Activated B cell treated with CpG ODN at 0.5 μM for 24 hours (primary cell): Measurements from ENCODE around the gene ADAM33. TPM values are rescaled to one million over a fixed set of nuclear protein-coding genes. Genes with fewer than 3 reads are reported as not detected.

ENCODE experiments used
- ATAC-seq: fragments of 200-7000 bp; cut with Tn5 transposase; one replicate; pipeline ENCODE4 v1.10.0; 2021; ENCODE audit warnings: low read depth, mild to moderate bottlenecking, moderate library complexity
- CTCF ChIA-PET: fragments of 350-600 bp; sonication (Branson Sonifier 250); formaldehyde crosslinking; loops from one replicate; lab custom pipeline; 2021; ENCODE audit warnings: antibody characterized with exemption; lab: Charles Lee
- POLR2A ChIA-PET: fragments of 350-600 bp; sonication (Branson Sonifier 250); formaldehyde crosslinking; loops from one replicate; lab custom pipeline; 2021; ENCODE audit warnings: antibody characterized with exemption; lab: Charles Lee
- DNase-seq: peaks from one replicate; pipeline ENCODE4 v3.0.0; 2022
- H3K27ac Mint-ChIP-seq: one replicate; pipeline ENCODE4 v1.8.0; 2020; ENCODE audit warnings: mixed read lengths
- H3K27me3 Mint-ChIP-seq: one replicate; pipeline ENCODE4 v1.8.0; 2021; ENCODE audit warnings: mixed read lengths
- H3K36me3 Mint-ChIP-seq: one replicate; pipeline ENCODE4 v1.8.0; 2021; ENCODE audit warnings: low read depth, mixed read lengths
- H3K4me1 Mint-ChIP-seq: one replicate; pipeline ENCODE4 v1.8.0; 2021; ENCODE audit warnings: mixed read lengths
- H3K4me3 Mint-ChIP-seq: one replicate; pipeline ENCODE4 v1.8.0; 2020; ENCODE audit warnings: mild to moderate bottlenecking, mixed read lengths
- H3K9me3 Mint-ChIP-seq: one replicate; pipeline ENCODE4 v1.8.0; 2020; ENCODE audit warnings: mixed read lengths
- CTCF ChIP-seq: fragments of 200-600 bp; IDR thresholded peaks from one replicate; pipeline ENCODE4 v1.8.0; 2022; ENCODE audit warnings: antibody characterized with exemption, mild to moderate bottlenecking
- intact Hi-C: fragments of 100-400 bp; cut with micrococcal nuclease; formaldehyde crosslinking; loops from one replicate; pipeline ENCODE4 v1.15.1; 2024
- total RNA-seq: library from RNA; stranded (reverse); gene quantifications from 2 replicates; pipeline ENCODE4 v1.2.3, GENCODE V29; 2022

The ADAM33 gene
- total RNA-seq, 1 donor from 2014 or later: not detected

- Mint-ChIP-seq H3K36me3 (peaks cover 24% of the 10 kb centered on the region), H3K4me1 (no peaks in the 10 kb centered on the region), H3K4me3 (no peak overlapping the region), H3K27me3 (no peaks in the 10 kb centered on the region), H3K9me3 (no peaks in the 10 kb centered on the region), H3K27ac (no peak overlapping the region)
- POLR2A ChIA-PET: no interaction called here
- no peak for TF ChIP-seq CTCF
- CTCF ChIA-PET: no interaction called here
- DNase-seq (no peak), ATAC-seq (no peak)
- intact Hi-C loops: no loop called here
These were observed 46.5 kb downstream of the ADAM33 start for GRCh38 chr20:3635346-3635745.

- H3K4me3 Mint-ChIP-seq: no peak overlapping the region
- ChIA-PET CTCF (no interaction called here), POLR2A (no interaction called here)
- intact Hi-C loops: no loop called here
- no peak overlapping the region for H3K27ac Mint-ChIP-seq
- H3K4me1 Mint-ChIP-seq: no peaks in the 10 kb centered on the region
- H3K27me3 Mint-ChIP-seq: no peaks in the 10 kb centered on the region
- H3K36me3 Mint-ChIP-seq: peaks cover 25% of the 10 kb centered on the region
- DNase-seq: no peak
- ATAC-seq: no peak
- H3K9me3 Mint-ChIP-seq: no peaks in the 10 kb centered on the region
- no peak for TF ChIP-seq CTCF
These were observed 47.8 kb downstream of the ADAM33 start for GRCh38 chr20:3633913-3634478.

- H3K4me3 Mint-ChIP-seq: no peak overlapping the region
- intact Hi-C loops: no loop called here
- no peak overlapping the region for H3K27ac Mint-ChIP-seq
- no peaks in the 10 kb centered on the region for H3K9me3 Mint-ChIP-seq
- DNase-seq: no peak
- no peak for ATAC-seq
- H3K4me1 Mint-ChIP-seq: no peaks in the 10 kb centered on the region
- no peaks in the 10 kb centered on the region for H3K27me3 Mint-ChIP-seq
- POLR2A ChIA-PET: no interaction called here
- TF ChIP-seq CTCF: no peak
- H3K36me3 Mint-ChIP-seq: peaks cover 27% of the 10 kb centered on the region
- CTCF ChIA-PET: no interaction called here
These were observed 49.4 kb downstream of the ADAM33 start for GRCh38 chr20:3632311-3633004.

- H3K36me3 Mint-ChIP-seq: peaks cover 32% of the 10 kb centered on the region
- no peak for ATAC-seq
- DNase-seq: no peak
- POLR2A ChIA-PET: no interaction called here
- no peak for TF ChIP-seq CTCF
- intact Hi-C loops: no loop called here
- no peak overlapping the region for H3K4me3 Mint-ChIP-seq
- no peaks in the 10 kb centered on the region for H3K4me1 Mint-ChIP-seq
- CTCF ChIA-PET: no interaction called here
- no peaks in the 10 kb centered on the region for H3K27me3 Mint-ChIP-seq
- no peak overlapping the region for H3K27ac Mint-ChIP-seq
- H3K9me3 Mint-ChIP-seq: no peaks in the 10 kb centered on the region
These were observed 50.3 kb downstream of the ADAM33 start for GRCh38 chr20:3631534-3631933.

GRCh38 chr20:3630429-3630828, 51.4 kb downstream of the ADAM33 start:
- ATAC-seq: no peak
- intact Hi-C loops: no loop called here
- peaks cover 36% of the 10 kb centered on the region for H3K36me3 Mint-ChIP-seq
- H3K4me1 Mint-ChIP-seq: no peaks in the 10 kb centered on the region
- DNase-seq: no peak
- H3K27ac Mint-ChIP-seq: no peak overlapping the region
- CTCF ChIA-PET: no interaction called here
- POLR2A ChIA-PET: interaction anchor here (0.6 kb wide), 1 partner anchor 74 kb away, joined by 3 read pairs; no protein-coding TSS in a partner anchor
- H3K9me3 Mint-ChIP-seq: no peaks in the 10 kb centered on the region
- no peaks in the 10 kb centered on the region for H3K27me3 Mint-ChIP-seq
- no peak for TF ChIP-seq CTCF
- no peak overlapping the region for H3K4me3 Mint-ChIP-seq
